HepG2 (cell line): ENCODE measurements around the gene MRPL38. TPM values are rescaled to one million over a fixed set of nuclear protein-coding genes. Genes with fewer than 3 reads are reported as not detected.
A peak's percentile ranks its signal among the peaks of the same experiment; 100 is the strongest.

Experiments
- ERF ChIP-seq: IDR thresholded peaks from 2 replicates; pipeline ENCODE4 v1.6.1; 2018; ENCODE audit warnings: missing biosample characterization, missing genetic modification reagents
- GZF1 ChIP-seq: sonication (generic); formaldehyde crosslinking; IDR thresholded peaks from 2 replicates; pipeline ENCODE4 v1.5.1; 2020; ENCODE audit warnings: mild to moderate bottlenecking, missing genetic modification reagents
- MTF1 ChIP-seq: sonication (generic); formaldehyde crosslinking; IDR thresholded peaks from 2 replicates; pipeline ENCODE4 v1.5.0; 2020; ENCODE audit warnings: missing genetic modification reagents
- PATZ1 ChIP-seq: sonication (generic); formaldehyde crosslinking; IDR thresholded peaks from 2 replicates; pipeline ENCODE4 v1.4.0; 2020; ENCODE audit warnings: missing genetic modification reagents
- PHF21A ChIP-seq: sonication (generic); formaldehyde crosslinking; IDR thresholded peaks from 2 replicates; pipeline ENCODE4 v1.5.0; 2020; ENCODE audit warnings: mild to moderate bottlenecking, missing genetic modification reagents
- STAG1 ChIP-seq: sonication (generic); formaldehyde crosslinking; IDR thresholded peaks from 2 replicates; pipeline ENCODE4 v1.4.0; 2020; ENCODE audit warnings: missing genetic modification reagents
- ZMYM3 ChIP-seq: sonication (generic); formaldehyde crosslinking; IDR thresholded peaks from 2 replicates; pipeline ENCODE4 v1.5.1; 2020; ENCODE audit warnings: mild to moderate bottlenecking, missing genetic modification reagents
- ZNF124 ChIP-seq: sonication (generic); formaldehyde crosslinking; IDR thresholded peaks from 2 replicates; pipeline ENCODE4 v1.4.0; 2020; ENCODE audit warnings: missing genetic modification reagents
- ZNF20 ChIP-seq: sonication (generic); formaldehyde crosslinking; IDR thresholded peaks from 2 replicates; pipeline ENCODE4 v1.4.0; 2020; ENCODE audit warnings: mild to moderate bottlenecking, moderate library complexity, missing genetic modification reagents
- ZNF350 ChIP-seq: sonication (generic); formaldehyde crosslinking; IDR thresholded peaks from 2 replicates; pipeline ENCODE4 v1.4.0; 2020; ENCODE audit warnings: mild to moderate bottlenecking, low read depth, missing genetic modification reagents, borderline replicate concordance
- ZNF530 ChIP-seq: sonication (generic); formaldehyde crosslinking; IDR thresholded peaks from 2 replicates; pipeline ENCODE4 v1.5.0; 2020; ENCODE audit warnings: low read depth, mild to moderate bottlenecking, missing genetic modification reagents
- ZNF761 ChIP-seq: sonication (generic); formaldehyde crosslinking; conservative IDR thresholded peaks from 2 replicates; pipeline ENCODE4 v1.4.0; 2020; ENCODE audit warnings: mild to moderate bottlenecking, missing genetic modification reagents
- ZNF775 ChIP-seq: sonication (generic); formaldehyde crosslinking; IDR thresholded peaks from 2 replicates; pipeline ENCODE4 v1.4.0; 2020; ENCODE audit warnings: missing genetic modification reagents, mild to moderate bottlenecking, moderate library complexity, borderline replicate concordance
- ZSCAN9 ChIP-seq: IDR thresholded peaks from 2 replicates; pipeline ENCODE4 v1.6.1; 2016; ENCODE audit warnings: borderline replicate concordance
- polyA plus RNA-seq, 8 experiments: library from polyadenylated mRNA; depleted of rRNA in 3 of 8; stranded (reverse) in 7 of 8; unstranded in 1 of 8; fragments of >200 nt; fragmentation: Illumina TruSeq in 4 of 8; extraction: Trizol in 4 of 8; gene quantifications; 2 replicates each; pipeline versions ENCODE4 v1.2.1 to v1.2.3, GENCODE V29; 2011 to 2016; ENCODE audit warnings: low read depth in 4 of 8, missing spikeins in 1 of 8, mixed read lengths in 1 of 8; ENCODE audit not compliant: insufficient read depth in 1 of 8
- total RNA-seq, 5 experiments: library from RNA; depleted of rRNA; stranded (reverse); fragments of >200 nt; fragmentation: Illumina TruSeq; extraction: Trizol; gene quantifications; 2 replicates each; pipeline ENCODE4 v1.2.3, GENCODE V29; 2016; ENCODE audit warnings: low read depth in 1 of 5
- TF ChIP-seq, protein P1 (sequence below): sonication (generic); formaldehyde crosslinking; IDR thresholded peaks from 2 replicates; pipeline ENCODE4 v1.9.0; 2021; ENCODE audit warnings: mild to moderate bottlenecking, missing genetic modification reagents
- TF ChIP-seq, protein P2 (sequence below): sonication (generic); formaldehyde crosslinking; IDR thresholded peaks from 2 replicates; pipeline ENCODE4 v1.4.0; 2020; ENCODE audit warnings: missing genetic modification reagents; ENCODE audit errors: not compliant biosample characterization
- TF ChIP-seq, protein P3 (sequence below): sonication (generic); formaldehyde crosslinking; IDR thresholded peaks from 2 replicates; pipeline ENCODE4 v1.5.0; 2020; ENCODE audit warnings: missing genetic modification reagents

MRPL38 gene
- total and polyA plus RNA-seq, 2 of the 13 experiments (the other 11 are each of a cell fraction or from before 2014, with no cell fraction given), result 83.7 to 125 TPM

DNA sequence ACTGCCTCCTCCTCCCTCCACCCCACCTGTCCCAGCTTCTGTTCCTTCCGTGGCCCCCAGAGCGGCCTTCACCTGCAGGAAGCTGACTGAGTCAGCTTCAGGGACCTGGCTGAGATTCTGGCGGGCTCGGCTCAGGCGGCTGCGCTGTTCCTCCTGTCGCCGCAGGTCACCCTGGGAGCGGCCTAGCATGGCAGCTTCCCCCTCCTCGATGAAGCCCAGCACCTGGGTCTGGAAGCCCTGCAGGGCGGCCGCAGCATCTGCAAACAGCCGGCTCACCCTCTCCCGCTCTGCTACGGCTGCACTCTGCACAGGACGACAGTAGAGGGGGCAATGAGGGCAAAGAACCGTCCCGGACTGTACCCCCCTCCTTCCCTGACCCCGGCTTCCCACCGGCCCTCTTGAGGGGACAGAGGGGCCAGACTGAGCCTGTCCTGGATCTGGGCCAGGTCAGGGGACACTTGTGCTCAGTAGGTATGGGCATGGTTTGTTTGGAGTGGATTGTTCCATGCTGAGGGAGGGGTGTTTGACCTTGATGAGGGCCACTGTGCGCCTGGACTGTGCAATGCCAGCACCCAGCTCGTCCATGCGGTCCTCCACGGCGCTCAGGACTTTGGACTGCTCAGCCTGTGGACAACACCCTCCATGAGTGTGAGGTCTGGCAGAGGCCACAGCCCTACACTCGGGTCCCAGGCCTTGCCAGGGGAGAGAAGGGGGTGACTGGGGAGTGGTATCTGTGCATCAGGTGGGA is 28.3 kb downstream of the MRPL38 start (continued):
- TF ChIP-seq, protein P1, sequence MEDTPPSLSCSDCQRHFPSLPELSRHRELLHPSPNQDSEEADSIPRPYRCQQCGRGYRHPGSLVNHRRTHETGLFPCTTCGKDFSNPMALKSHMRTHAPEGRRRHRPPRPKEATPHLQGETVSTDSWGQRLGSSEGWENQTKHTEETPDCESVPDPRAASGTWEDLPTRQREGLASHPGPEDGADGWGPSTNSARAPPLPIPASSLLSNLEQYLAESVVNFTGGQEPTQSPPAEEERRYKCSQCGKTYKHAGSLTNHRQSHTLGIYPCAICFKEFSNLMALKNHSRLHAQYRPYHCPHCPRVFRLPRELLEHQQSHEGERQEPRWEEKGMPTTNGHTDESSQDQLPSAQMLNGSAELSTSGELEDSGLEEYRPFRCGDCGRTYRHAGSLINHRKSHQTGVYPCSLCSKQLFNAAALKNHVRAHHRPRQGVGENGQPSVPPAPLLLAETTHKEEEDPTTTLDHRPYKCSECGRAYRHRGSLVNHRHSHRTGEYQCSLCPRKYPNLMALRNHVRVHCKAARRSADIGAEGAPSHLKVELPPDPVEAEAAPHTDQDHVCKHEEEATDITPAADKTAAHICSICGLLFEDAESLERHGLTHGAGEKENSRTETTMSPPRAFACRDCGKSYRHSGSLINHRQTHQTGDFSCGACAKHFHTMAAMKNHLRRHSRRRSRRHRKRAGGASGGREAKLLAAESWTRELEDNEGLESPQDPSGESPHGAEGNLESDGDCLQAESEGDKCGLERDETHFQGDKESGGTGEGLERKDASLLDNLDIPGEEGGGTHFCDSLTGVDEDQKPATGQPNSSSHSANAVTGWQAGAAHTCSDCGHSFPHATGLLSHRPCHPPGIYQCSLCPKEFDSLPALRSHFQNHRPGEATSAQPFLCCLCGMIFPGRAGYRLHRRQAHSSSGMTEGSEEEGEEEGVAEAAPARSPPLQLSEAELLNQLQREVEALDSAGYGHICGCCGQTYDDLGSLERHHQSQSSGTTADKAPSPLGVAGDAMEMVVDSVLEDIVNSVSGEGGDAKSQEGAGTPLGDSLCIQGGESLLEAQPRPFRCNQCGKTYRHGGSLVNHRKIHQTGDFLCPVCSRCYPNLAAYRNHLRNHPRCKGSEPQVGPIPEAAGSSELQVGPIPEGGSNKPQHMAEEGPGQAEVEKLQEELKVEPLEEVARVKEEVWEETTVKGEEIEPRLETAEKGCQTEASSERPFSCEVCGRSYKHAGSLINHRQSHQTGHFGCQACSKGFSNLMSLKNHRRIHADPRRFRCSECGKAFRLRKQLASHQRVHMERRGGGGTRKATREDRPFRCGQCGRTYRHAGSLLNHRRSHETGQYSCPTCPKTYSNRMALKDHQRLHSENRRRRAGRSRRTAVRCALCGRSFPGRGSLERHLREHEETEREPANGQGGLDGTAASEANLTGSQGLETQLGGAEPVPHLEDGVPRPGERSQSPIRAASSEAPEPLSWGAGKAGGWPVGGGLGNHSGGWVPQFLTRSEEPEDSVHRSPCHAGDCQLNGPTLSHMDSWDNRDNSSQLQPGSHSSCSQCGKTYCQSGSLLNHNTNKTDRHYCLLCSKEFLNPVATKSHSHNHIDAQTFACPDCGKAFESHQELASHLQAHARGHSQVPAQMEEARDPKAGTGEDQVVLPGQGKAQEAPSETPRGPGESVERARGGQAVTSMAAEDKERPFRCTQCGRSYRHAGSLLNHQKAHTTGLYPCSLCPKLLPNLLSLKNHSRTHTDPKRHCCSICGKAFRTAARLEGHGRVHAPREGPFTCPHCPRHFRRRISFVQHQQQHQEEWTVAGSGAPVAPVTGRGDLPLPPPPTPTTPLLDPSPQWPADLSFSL (CRISPR knock-in tag), result 0 out of 2 replicates have a peak, but pooled peaks have one; percentile 5
- peak; percentile 81 for TF ChIP-seq ERF (CRISPR knock-in tag)
- TF ChIP-seq PHF21A (CRISPR knock-in tag), result peak; percentile 100
- no peak for TF ChIP-seq GZF1 (CRISPR knock-in tag)
- peak; percentile 7 for TF ChIP-seq STAG1
- TF ChIP-seq ZNF350 (CRISPR knock-in tag), result peak; percentile 95
- TF ChIP-seq ZNF530, result no peak
- TF ChIP-seq ZNF775 (CRISPR knock-in tag), result no peak
- TF ChIP-seq, protein P2, sequence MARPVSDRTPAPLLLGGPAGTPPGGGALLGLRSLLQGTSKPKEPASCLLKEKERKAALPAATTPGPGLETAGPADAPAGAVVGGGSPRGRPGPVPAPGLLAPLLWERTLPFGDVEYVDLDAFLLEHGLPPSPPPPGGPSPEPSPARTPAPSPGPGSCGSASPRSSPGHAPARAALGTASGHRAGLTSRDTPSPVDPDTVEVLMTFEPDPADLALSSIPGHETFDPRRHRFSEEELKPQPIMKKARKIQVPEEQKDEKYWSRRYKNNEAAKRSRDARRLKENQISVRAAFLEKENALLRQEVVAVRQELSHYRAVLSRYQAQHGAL (CRISPR knock-in tag), result no peak
- no peak for TF ChIP-seq MTF1 (CRISPR knock-in tag)
- no peak for TF ChIP-seq ZNF20 (CRISPR knock-in tag)
- peak; percentile 96 for TF ChIP-seq PATZ1 (CRISPR knock-in tag)
- peak; percentile 86 for TF ChIP-seq ZMYM3
- TF ChIP-seq, protein P3, sequence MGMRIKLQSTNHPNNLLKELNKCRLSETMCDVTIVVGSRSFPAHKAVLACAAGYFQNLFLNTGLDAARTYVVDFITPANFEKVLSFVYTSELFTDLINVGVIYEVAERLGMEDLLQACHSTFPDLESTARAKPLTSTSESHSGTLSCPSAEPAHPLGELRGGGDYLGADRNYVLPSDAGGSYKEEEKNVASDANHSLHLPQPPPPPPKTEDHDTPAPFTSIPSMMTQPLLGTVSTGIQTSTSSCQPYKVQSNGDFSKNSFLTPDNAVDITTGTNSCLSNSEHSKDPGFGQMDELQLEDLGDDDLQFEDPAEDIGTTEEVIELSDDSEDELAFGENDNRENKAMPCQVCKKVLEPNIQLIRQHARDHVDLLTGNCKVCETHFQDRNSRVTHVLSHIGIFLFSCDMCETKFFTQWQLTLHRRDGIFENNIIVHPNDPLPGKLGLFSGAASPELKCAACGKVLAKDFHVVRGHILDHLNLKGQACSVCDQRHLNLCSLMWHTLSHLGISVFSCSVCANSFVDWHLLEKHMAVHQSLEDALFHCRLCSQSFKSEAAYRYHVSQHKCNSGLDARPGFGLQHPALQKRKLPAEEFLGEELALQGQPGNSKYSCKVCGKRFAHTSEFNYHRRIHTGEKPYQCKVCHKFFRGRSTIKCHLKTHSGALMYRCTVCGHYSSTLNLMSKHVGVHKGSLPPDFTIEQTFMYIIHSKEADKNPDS (CRISPR knock-in tag), result peak; percentile 96
- TF ChIP-seq ZSCAN9, result peak; percentile 86
- peak; percentile 90; the same call in 1 of the 2 replicates for TF ChIP-seq ZNF761 (CRISPR knock-in tag)
- no peak; the same call in 1 of the 2 replicates for TF ChIP-seq ZNF124 (CRISPR knock-in tag)
